Activated CD4-positive, alpha-beta T cell treated with anti-CD3 and anti-CD28 coated beads, Interleukin-2, amount 10 ng/mL, durations not matched to agents 24 days and 14 days (primary cell): ENCODE results near the gene HNRNPA2B1. TPM values are rescaled to one million over a fixed set of nuclear protein-coding genes. Genes with fewer than 3 reads are reported as not detected.
"Not testable (repeated sequence)": the region's sequence is repeated elsewhere in the genome, so short reads cannot be mapped to it uniquely, and the experiment has no call there.

Source experiments
- DNase-seq: peaks from one replicate; pipeline ENCODE4 v3.0.0; 2022
- H3K27ac Mint-ChIP-seq: one replicate; pipeline ENCODE4 v1.8.0; 2022; ENCODE audit warnings: mild to moderate bottlenecking, mixed read lengths
- H3K27me3 Mint-ChIP-seq: one replicate; pipeline ENCODE4 v1.8.0; 2022; ENCODE audit warnings: mixed read lengths
- H3K36me3 Mint-ChIP-seq: one replicate; pipeline ENCODE4 v1.8.0; 2022; ENCODE audit warnings: low read depth, mild to moderate bottlenecking, mixed read lengths
- H3K4me1 Mint-ChIP-seq: one replicate; pipeline ENCODE4 v1.8.0; 2021; ENCODE audit warnings: mixed read lengths
- H3K4me3 Mint-ChIP-seq: one replicate; pipeline ENCODE4 v1.8.0; 2022; ENCODE audit warnings: mild to moderate bottlenecking, moderate library complexity, mixed read lengths
- H3K9me3 Mint-ChIP-seq: one replicate; pipeline ENCODE4 v1.8.0; 2021; ENCODE audit warnings: mixed read lengths
- intact Hi-C: fragments of 100-400 bp; cut with micrococcal nuclease; formaldehyde crosslinking; loops from one replicate; pipeline ENCODE4 v1.15.1; 2023
- total RNA-seq: library from RNA; stranded (reverse); gene quantifications from 2 replicates; pipeline ENCODE4 v1.2.3, GENCODE V29; 2022

Gene HNRNPA2B1
- total RNA-seq, 1 donor from 2014 or later, result 862 TPM

DNA sequence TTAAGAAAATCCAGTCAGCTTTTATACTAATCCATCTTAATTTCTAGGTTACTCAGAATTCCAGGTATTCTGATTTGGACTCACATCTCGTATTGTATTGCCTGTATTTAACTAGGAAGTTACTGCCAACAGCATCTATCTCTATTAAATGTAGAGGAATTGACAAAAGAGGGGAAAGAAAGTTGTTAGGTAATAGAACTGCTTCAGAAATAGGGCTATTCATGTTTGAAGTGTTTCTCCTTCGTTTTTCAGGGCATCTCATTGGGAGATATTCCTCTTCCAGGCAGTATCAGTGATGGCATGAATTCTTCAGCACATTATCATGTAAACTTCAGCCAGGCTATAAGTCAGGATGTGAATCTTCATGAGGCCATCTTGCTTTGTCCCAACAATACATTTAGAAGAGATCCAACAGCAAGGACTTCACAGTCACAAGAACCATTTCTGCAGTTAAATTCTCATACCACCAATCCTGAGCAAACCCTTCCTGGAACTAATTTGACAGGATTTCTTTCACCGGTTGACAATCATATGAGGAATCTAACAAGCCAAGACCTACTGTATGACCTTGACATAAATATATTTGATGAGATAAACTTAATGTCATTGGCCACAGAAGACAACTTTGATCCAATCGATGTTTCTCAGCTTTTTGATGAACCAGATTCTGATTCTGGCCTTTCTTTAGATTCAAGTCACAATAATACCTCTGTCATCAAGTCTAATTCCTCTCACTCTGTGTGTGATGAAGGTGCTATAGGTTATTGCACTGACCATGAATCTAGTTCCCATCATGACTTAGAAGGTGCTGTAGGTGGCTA is 16.1 kb downstream of the HNRNPA2B1 start:
- intact Hi-C loops, result loop anchor here (1.0 kb wide), 1 partner anchor 28 kb away; no protein-coding TSS in a partner anchor
- not testable (repeated sequence) for DNase-seq, H3K9me3 Mint-ChIP-seq, H3K4me3 Mint-ChIP-seq, H3K27me3 Mint-ChIP-seq
- H3K27ac Mint-ChIP-seq, result peak overlapping the region; percentile 88
- H3K4me1 Mint-ChIP-seq, result peaks cover 49% of the 10 kb centered on the region
- H3K36me3 Mint-ChIP-seq, result peaks cover 78% of the 10 kb centered on the region

DNA sequence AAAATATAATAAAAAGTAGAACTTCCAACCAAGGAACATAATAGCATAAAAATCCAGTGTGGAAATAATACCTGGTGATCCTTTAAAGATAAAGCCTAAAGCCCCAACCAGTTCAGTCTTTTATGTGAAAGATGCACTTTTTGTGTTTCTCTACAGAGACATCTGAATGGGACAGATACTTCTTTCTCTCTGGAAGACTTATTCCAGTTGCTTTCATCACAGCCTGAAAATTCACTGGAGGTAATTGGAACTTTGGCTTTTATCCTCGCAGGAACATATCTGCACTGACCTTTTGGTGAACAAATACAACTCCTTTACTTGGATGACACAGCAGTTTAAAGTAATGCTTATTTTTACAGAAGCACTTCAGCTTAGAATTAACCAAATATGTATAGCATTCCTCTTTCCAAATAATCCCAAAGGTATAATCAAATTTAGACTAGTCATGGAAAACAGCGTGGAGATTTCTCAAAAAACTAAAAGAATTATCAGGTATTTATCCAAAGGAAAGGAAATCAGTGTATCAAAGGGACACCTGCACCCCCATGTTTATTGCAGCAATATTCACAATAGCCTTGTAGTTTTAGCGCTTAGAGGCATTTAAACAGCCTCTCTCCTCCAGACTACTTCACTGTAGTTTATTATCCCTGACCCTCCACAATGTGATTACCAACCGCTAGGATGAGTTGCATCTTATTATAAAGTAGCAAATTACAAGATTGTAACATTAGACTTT is 16.8 kb downstream of the HNRNPA2B1 start:
- peaks cover 74% of the 10 kb centered on the region for H3K36me3 Mint-ChIP-seq
- peak overlapping the region; percentile 88 for H3K27ac Mint-ChIP-seq
- intact Hi-C loops, result no loop called here
- H3K27me3 Mint-ChIP-seq, result no peaks in the 10 kb centered on the region
- DNase-seq, result no peak
- no peak overlapping the region for H3K4me3 Mint-ChIP-seq
- no peaks in the 10 kb centered on the region for H3K9me3 Mint-ChIP-seq
- peaks cover 44% of the 10 kb centered on the region for H3K4me1 Mint-ChIP-seq

DNA sequence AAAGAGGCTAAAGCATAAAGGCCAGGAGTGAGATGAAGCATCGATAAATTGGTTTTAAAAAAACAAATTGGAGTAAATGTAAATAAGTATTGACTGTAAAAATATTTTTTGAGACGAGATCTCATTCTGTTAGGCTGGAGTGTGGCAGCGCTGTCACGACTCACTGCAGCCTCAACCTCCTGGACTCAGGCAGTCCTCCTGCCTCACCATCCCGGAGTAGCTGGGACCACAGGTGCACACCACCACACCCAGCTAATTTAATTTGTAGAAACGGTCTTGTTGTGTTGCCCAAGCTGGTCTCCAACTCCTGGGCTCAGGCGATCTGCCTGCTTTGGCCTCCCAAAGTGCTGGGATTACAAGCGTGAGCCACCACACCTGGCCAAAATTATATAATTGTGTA is 17.8 kb downstream of the HNRNPA2B1 start:
- H3K9me3 Mint-ChIP-seq, result no peaks in the 10 kb centered on the region
- intact Hi-C loops, result no loop called here
- no peaks in the 10 kb centered on the region for H3K27me3 Mint-ChIP-seq
- peaks cover 70% of the 10 kb centered on the region for H3K36me3 Mint-ChIP-seq
- H3K4me3 Mint-ChIP-seq, result no peak overlapping the region
- no peak for DNase-seq
- peak overlapping the region; percentile 67 for H3K27ac Mint-ChIP-seq
- H3K4me1 Mint-ChIP-seq, result peaks cover 41% of the 10 kb centered on the region

DNA sequence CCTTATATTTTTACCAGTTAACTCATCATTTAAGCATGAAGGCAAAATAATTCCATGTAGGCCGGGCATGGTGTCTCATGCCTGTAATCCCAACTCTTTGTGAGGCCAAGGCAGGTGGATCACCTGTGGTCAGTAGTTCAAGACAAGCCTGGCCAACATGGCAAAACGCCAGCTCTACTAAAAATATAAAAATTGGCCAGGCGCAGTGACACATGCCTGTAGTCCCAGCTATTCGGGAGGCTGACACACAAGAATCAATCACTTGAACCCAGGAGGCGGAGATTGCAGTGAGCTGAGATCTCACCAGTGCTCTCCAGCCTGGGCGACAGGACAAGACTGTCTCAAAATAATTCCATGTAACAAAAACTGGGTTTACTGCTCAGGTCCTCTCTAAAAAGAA is 18.3 kb downstream of the HNRNPA2B1 start:
- H3K27me3 Mint-ChIP-seq, result no peaks in the 10 kb centered on the region
- DNase-seq, result no peak
- no peak overlapping the region for H3K4me3 Mint-ChIP-seq
- intact Hi-C loops, result no loop called here
- H3K36me3 Mint-ChIP-seq, result peaks cover 68% of the 10 kb centered on the region
- peak overlapping the region; percentile 67 for H3K27ac Mint-ChIP-seq
- H3K9me3 Mint-ChIP-seq, result no peaks in the 10 kb centered on the region
- peaks cover 38% of the 10 kb centered on the region for H3K4me1 Mint-ChIP-seq

DNA sequence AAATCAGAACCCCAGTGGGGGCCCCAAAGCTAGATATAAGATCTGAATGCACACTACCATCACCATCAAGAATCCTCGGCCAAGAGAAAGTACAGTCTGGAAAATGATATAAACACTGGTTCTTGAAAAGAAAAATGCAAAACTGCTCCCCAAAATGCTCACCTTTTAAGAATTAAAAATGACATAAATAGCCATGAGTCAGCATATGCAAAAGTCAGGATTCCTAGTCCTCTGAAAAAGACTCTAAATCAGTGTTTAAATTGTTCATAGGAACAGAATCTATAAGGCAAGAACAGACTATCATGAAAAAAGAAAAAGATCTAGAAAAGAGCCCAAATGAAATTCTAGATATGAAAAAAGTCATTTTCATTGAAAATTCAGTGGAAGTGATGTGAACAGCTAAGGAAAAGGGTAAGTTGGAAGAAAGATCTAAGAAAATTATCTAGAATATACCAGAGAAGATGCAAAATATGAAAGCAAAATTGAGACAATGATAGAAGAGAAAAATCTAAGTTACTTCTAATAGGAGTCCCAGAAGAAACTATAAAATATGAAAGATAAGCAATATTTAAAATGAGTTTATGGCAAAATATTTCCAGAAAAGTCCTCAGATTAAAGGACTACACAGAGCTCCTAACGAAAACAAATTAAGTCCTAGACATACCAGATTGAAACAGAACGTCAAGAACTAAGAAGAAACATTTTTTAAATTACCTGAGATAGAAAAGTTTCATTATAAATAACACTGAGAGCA is 18.9 kb downstream of the HNRNPA2B1 start:
- no peaks in the 10 kb centered on the region for H3K9me3 Mint-ChIP-seq
- H3K27me3 Mint-ChIP-seq, result no peaks in the 10 kb centered on the region
- intact Hi-C loops, result no loop called here
- DNase-seq, result no peak
- H3K4me3 Mint-ChIP-seq, result no peak overlapping the region
- H3K36me3 Mint-ChIP-seq, result peaks cover 61% of the 10 kb centered on the region
- peaks cover 34% of the 10 kb centered on the region for H3K4me1 Mint-ChIP-seq
- peak overlapping the region; percentile 67 for H3K27ac Mint-ChIP-seq

DNA sequence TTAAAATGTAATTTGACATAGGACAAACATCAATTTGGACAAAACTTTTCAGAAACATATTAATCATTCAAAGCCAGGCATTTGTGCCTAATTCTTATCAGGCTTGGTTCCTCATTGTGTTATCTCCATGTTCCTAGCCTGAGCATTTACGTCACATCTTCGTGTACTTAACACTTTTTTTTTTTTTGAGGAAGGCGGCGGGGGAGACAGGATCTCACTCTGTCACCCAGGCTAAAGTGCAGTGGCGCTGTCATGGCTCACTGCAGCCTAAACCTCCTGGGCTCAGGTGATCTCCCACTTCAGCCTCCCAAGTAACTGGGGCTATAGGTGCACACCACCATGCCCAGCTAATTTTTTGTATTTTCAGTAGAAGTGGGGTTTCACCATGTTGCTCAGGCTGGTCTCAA is 19.8 kb downstream of the HNRNPA2B1 start:
- DNase-seq, result no peak
- Mint-ChIP-seq H3K9me3 (no peaks in the 10 kb centered on the region), H3K4me1 (peaks cover 28% of the 10 kb centered on the region), H3K36me3 (peaks cover 57% of the 10 kb centered on the region), H3K27ac (no peak overlapping the region), H3K27me3 (no peaks in the 10 kb centered on the region), H3K4me3 (no peak overlapping the region)
- intact Hi-C loops, result no loop called here

DNA sequence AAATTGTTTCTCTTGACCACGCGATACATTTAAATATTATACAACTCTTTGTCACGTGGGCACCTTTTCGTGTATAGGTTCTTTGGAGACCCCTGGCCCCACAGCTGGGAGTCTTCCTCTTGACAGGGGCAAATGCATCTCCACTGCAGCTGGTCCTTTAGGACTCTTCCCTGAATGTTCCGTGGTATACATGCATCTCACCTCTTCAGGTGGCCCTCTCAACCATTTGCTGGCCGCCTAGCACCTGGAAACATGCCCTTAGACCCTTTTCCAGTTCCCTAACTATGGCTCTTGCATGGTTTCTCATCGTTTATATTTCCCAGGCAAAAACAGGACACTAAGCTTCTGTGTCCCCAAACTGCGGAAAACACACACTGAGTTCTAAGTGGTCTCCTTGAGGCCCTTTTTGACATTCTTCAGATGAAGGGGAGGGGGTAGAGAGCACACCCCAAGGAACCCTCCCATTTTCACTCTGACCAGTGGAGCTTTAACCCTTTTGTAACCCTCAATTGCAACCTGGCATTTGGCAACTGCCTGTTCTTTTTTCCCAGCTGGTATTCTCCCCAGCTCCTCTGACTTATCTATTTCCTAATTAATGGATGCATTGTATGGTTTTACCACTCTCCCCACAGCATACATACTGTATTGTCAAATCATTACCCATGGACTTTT is 20.6 kb downstream of the HNRNPA2B1 start:
- H3K36me3 Mint-ChIP-seq, result peaks cover 49% of the 10 kb centered on the region
- intact Hi-C loops, result no loop called here
- peak overlapping the region; percentile 59 for H3K27ac Mint-ChIP-seq
- H3K4me1 Mint-ChIP-seq, result peaks cover 20% of the 10 kb centered on the region
- H3K4me3 Mint-ChIP-seq, result no peak overlapping the region
- no peaks in the 10 kb centered on the region for H3K9me3 Mint-ChIP-seq
- H3K27me3 Mint-ChIP-seq, result no peaks in the 10 kb centered on the region
- DNase-seq, result no peak

DNA sequence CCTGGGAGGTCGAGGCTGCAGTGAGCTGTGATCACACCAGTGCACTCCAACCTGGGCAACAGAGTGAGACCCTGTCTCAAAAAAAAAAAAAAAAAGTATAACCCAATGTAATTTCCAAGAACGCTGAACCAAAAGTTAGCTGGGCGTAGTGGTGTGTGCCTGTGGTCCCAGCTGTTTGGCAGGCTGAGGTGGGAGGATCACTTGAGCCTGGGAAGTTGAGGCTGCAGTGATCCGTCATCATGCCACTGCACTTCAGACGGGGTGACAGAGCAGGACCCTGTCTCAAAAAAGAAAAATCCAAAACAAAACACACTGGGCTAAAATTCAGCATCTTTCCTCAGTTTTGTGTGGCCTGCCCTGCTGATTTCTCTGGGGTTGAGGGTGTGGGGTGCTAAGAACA is 21.1 kb downstream of the HNRNPA2B1 start:
- Mint-ChIP-seq H3K27ac (peak overlapping the region; percentile 29), H3K9me3 (no peaks in the 10 kb centered on the region), H3K4me1 (peaks cover 18% of the 10 kb centered on the region), H3K36me3 (peaks cover 44% of the 10 kb centered on the region), H3K27me3 (no peaks in the 10 kb centered on the region), H3K4me3 (no peak overlapping the region)
- intact Hi-C loops, result no loop called here
- DNase-seq, result no peak

DNA sequence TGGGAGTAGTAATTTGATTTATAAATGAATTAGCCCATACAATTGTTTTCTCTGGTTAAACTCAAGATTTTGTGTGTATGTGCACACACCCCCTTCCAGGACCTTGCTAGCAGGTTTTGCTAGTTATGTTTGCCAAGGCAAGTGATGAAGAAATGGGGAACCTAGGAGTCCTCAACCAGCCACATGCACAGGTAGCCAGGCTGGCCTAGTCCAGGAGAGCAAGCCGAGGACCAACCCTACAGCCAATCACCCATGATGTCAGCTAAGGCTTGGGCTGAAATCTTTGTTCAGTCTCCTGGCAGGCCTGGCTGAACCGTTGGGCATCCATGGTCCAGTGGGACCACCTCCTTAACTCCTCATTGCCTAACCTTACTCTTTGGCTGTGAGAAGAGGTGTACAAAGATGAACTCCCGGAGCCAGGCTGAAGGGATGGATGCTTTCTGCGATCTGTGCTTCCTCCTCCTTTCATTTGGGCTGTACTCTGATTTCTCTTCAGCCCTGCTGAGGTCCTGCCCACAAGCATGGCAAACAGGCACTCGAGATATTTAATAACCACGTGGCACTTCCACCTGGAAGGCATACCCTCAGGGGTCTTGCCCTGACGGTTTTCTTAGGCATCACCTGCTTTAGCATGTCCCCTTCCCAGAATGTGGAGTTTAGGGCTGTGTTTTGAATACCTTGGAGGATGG is 22.1 kb downstream of the HNRNPA2B1 start:
- no peak overlapping the region for H3K4me3 Mint-ChIP-seq
- H3K27ac Mint-ChIP-seq, result no peak overlapping the region
- intact Hi-C loops, result no loop called here
- no peaks in the 10 kb centered on the region for H3K27me3 Mint-ChIP-seq
- no peak for DNase-seq
- H3K4me1 Mint-ChIP-seq, result peaks cover 27% of the 10 kb centered on the region
- no peaks in the 10 kb centered on the region for H3K9me3 Mint-ChIP-seq
- peaks cover 43% of the 10 kb centered on the region for H3K36me3 Mint-ChIP-seq

DNA sequence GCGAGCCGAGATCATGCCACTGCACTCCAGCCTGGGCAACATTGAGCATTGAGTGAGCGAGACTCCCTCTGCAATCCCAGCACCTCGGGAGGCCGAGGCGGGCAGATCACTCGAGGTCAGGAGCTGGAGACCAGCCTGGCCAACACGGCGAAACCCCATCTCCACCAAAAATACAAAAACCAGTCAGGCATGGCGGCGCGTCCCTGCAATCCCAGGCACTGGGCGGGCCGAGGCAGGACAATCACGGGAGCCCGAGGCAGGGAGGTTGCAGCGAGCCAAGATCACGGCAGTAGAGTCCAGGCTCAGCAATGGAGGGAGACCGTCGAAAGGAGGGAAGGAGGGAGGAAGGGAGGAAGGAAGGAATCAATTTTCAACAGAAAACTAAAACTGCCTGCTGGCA is 23.3 kb downstream of the HNRNPA2B1 start:
- DNase-seq, H3K4me3 Mint-ChIP-seq, H3K27me3 Mint-ChIP-seq, intact Hi-C loops, H3K9me3 Mint-ChIP-seq: not testable (repeated sequence)
- peak overlapping the region; percentile 66 for H3K27ac Mint-ChIP-seq
- H3K36me3 Mint-ChIP-seq, result peaks cover 46% of the 10 kb centered on the region
- peaks cover 34% of the 10 kb centered on the region for H3K4me1 Mint-ChIP-seq

DNA sequence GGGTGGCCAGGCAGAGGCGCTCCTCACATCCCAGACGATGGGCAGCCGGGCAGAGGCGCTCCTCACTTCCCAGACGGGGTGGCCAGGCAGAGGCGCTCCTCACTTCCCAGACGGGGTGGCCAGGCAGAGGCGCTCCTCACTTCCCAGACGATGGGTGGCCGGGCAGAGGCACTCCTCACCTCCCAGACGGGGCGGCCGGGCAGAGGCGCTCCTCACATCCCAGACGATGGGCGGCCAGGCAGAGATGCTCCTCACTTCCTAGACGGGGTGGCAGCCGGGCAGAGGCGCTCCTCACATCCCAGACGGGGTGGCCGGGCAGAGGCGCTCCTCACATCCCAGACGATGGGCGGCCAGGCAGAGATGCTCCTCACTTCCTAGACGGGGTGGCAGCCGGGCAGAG is 23.9 kb downstream of the HNRNPA2B1 start:
- H3K27me3 Mint-ChIP-seq, H3K4me3 Mint-ChIP-seq, DNase-seq, H3K9me3 Mint-ChIP-seq, H3K27ac Mint-ChIP-seq, intact Hi-C loops: not testable (repeated sequence)
- Mint-ChIP-seq H3K4me1 (peaks cover 32% of the 10 kb centered on the region), H3K36me3 (peaks cover 44% of the 10 kb centered on the region)

DNA sequence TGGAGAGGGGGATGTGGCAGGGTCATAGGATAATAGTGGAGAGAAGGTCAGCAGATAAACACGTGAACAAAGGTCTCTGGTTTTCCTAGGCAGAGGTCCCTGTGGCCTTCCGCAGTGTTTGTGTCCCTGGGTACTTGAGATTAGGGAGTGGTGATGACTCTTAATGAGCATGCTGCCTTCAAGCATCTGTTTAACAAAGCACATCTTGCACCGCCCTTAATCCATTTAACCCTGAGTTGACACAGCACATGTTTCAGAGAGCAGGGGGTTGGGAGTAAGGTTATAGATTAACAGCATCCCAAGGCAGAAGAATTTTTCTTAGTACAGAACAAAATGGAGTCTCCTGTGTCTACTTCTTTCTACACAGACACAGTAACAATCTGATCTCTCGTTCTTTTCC is 24.6 kb downstream of the HNRNPA2B1 start:
- H3K4me1 Mint-ChIP-seq, result peaks cover 30% of the 10 kb centered on the region
- H3K27ac Mint-ChIP-seq, DNase-seq, H3K4me3 Mint-ChIP-seq, intact Hi-C loops, H3K27me3 Mint-ChIP-seq, H3K9me3 Mint-ChIP-seq: not testable (repeated sequence)
- H3K36me3 Mint-ChIP-seq, result peaks cover 48% of the 10 kb centered on the region

DNA sequence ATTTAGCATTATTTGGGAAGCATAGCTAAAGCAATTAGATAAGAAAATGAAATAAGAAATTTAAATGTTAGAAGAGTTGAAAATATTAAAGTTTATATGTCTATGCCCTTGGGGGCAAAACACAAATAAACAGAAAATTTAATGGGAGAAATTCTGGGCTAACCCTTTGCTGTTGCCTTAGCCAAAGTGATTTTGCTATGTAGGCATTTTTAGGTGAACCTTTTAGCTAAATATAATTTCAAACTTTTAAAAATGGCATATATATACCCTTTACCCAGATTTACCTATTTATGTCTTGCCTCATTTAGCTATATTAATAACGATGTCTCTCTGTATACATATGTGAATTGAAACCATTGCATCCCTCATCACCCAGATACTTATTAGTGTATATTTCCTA is 28.5 kb downstream of the HNRNPA2B1 start:
- Mint-ChIP-seq H3K27ac (no peak overlapping the region), H3K27me3 (no peaks in the 10 kb centered on the region), H3K4me3 (no peak overlapping the region), H3K36me3 (peaks cover 48% of the 10 kb centered on the region), H3K9me3 (no peaks in the 10 kb centered on the region), H3K4me1 (peaks cover 44% of the 10 kb centered on the region)
- DNase-seq, result no peak
- intact Hi-C loops, result no loop called here
